ENCODE data around the gene ZNF622.

DNA sequence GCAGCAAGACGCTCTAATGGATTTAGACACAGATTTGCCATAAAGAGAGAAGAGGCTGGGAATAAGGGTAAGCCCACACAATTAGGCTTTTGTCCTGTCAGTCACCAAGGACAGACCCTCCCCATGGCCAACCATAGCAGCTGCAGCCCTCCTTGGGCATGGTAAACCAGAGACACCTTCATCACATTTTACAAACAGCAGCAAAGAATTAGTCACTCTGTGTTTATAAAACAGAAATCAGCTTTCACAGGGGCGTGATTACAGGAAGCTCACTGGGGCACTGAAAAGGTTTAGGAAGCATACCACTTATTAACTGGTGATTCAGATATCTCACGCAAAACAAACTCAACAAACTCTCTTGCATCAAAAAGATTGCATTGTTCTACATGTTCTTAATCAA lies 37.3 kb upstream of the ZNF622 start:
- TF ChIP-seq, protein P1, sequence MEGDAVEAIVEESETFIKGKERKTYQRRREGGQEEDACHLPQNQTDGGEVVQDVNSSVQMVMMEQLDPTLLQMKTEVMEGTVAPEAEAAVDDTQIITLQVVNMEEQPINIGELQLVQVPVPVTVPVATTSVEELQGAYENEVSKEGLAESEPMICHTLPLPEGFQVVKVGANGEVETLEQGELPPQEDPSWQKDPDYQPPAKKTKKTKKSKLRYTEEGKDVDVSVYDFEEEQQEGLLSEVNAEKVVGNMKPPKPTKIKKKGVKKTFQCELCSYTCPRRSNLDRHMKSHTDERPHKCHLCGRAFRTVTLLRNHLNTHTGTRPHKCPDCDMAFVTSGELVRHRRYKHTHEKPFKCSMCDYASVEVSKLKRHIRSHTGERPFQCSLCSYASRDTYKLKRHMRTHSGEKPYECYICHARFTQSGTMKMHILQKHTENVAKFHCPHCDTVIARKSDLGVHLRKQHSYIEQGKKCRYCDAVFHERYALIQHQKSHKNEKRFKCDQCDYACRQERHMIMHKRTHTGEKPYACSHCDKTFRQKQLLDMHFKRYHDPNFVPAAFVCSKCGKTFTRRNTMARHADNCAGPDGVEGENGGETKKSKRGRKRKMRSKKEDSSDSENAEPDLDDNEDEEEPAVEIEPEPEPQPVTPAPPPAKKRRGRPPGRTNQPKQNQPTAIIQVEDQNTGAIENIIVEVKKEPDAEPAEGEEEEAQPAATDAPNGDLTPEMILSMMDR (IDR thresholded peaks at IDR 0.05) = no peak
- TF ChIP-seq POLR2A (IDR thresholded peaks at IDR 0.05) = no peak
